ENCODE measurements around the gene LPO.

Gene LPO

GRCh38 chr17:58265271-58265670, 26.9 kb downstream of the LPO start:
- H3K27ac Mint-ChIP-seq = no peak overlapping the region
- peaks cover 59% of the 10 kb centered on the region for H3K27me3 Mint-ChIP-seq
- no peak overlapping the region for H3K4me3 Mint-ChIP-seq

GRCh38 chr17:58265902-58266875, 27.8 kb downstream of the LPO start:
- H3K4me3 Mint-ChIP-seq = no peak overlapping the region
- H3K9me3 Mint-ChIP-seq = no peaks in the 10 kb centered on the region
- no peak overlapping the region for H3K27ac Mint-ChIP-seq
- H3K27me3 Mint-ChIP-seq = peaks cover 50% of the 10 kb centered on the region
- H3K36me3 Mint-ChIP-seq (ENCODE audit: low read depth) = no peaks in the 10 kb centered on the region
- H3K4me1 Mint-ChIP-seq (ENCODE audit: low read depth) = no peaks in the 10 kb centered on the region

More at GRCh38 chr17:58265271-58265670, 26.9 kb downstream of the LPO start:
- H3K4me1 Mint-ChIP-seq (ENCODE audit: low read depth) = no peaks in the 10 kb centered on the region
- H3K9me3 Mint-ChIP-seq = no peaks in the 10 kb centered on the region
- H3K36me3 Mint-ChIP-seq (ENCODE audit: low read depth) = no peaks in the 10 kb centered on the region

GRCh38 chr17:58267347-58268324, 29.3 kb downstream of the LPO start:
- peaks cover 39% of the 10 kb centered on the region for H3K27me3 Mint-ChIP-seq

GRCh38 chr17:58268326-58268725, 29.9 kb downstream of the LPO start:
- H3K36me3 Mint-ChIP-seq (ENCODE audit: low read depth) = no peaks in the 10 kb centered on the region
- no peaks in the 10 kb centered on the region for H3K4me1 Mint-ChIP-seq (ENCODE audit: low read depth)
- H3K4me3 Mint-ChIP-seq = no peak overlapping the region
- no peak overlapping the region for H3K27ac Mint-ChIP-seq
- no peaks in the 10 kb centered on the region for H3K9me3 Mint-ChIP-seq
- peaks cover 32% of the 10 kb centered on the region for H3K27me3 Mint-ChIP-seq

More at GRCh38 chr17:58267347-58268324, 29.3 kb downstream of the LPO start:
- H3K9me3 Mint-ChIP-seq = no peaks in the 10 kb centered on the region
- H3K27ac Mint-ChIP-seq = no peak overlapping the region
- H3K4me3 Mint-ChIP-seq = no peak overlapping the region
- no peaks in the 10 kb centered on the region for H3K4me1 Mint-ChIP-seq (ENCODE audit: low read depth)
- no peaks in the 10 kb centered on the region for H3K36me3 Mint-ChIP-seq (ENCODE audit: low read depth)

- Mint-ChIP-seq H3K27ac (no peak overlapping the region), H3K27me3 (peaks cover 26% of the 10 kb centered on the region), H3K36me3 (ENCODE audit: low read depth) (no peaks in the 10 kb centered on the region), H3K9me3 (no peaks in the 10 kb centered on the region), H3K4me1 (ENCODE audit: low read depth) (no peaks in the 10 kb centered on the region), H3K4me3 (no peak overlapping the region)
Observed at GRCh38 chr17:58268774-58269556, 30.6 kb downstream of the LPO start.

- no peaks in the 10 kb centered on the region for H3K9me3 Mint-ChIP-seq
- no peak overlapping the region for H3K27ac Mint-ChIP-seq
- peaks cover 18% of the 10 kb centered on the region for H3K27me3 Mint-ChIP-seq
- H3K4me1 Mint-ChIP-seq (ENCODE audit: low read depth) = no peaks in the 10 kb centered on the region
- no peak overlapping the region for H3K4me3 Mint-ChIP-seq
- H3K36me3 Mint-ChIP-seq (ENCODE audit: low read depth) = no peaks in the 10 kb centered on the region
Observed at GRCh38 chr17:58269557-58270291, 31.3 kb downstream of the LPO start.

- Mint-ChIP-seq H3K4me1 (ENCODE audit: low read depth) (no peaks in the 10 kb centered on the region), H3K36me3 (ENCODE audit: low read depth) (no peaks in the 10 kb centered on the region), H3K27ac (no peak overlapping the region), H3K9me3 (no peaks in the 10 kb centered on the region), H3K4me3 (no peak overlapping the region), H3K27me3 (peaks cover 12% of the 10 kb centered on the region)
Observed at GRCh38 chr17:58270476-58271215, 32.3 kb downstream of the LPO start.

- Mint-ChIP-seq H3K27me3 (peaks cover 13% of the 10 kb centered on the region), H3K4me1 (ENCODE audit: low read depth) (no peaks in the 10 kb centered on the region), H3K27ac (no peak overlapping the region), H3K36me3 (ENCODE audit: low read depth) (no peaks in the 10 kb centered on the region), H3K9me3 (no peaks in the 10 kb centered on the region), H3K4me3 (no peak overlapping the region)
Observed at GRCh38 chr17:58271216-58271931, 33.0 kb downstream of the LPO start.

- H3K4me3 Mint-ChIP-seq = no peak overlapping the region
- H3K27me3 Mint-ChIP-seq = peaks cover 4% of the 10 kb centered on the region
- H3K9me3 Mint-ChIP-seq = no peaks in the 10 kb centered on the region
- H3K27ac Mint-ChIP-seq = no peak overlapping the region
- no peaks in the 10 kb centered on the region for H3K36me3 Mint-ChIP-seq (ENCODE audit: low read depth)
- H3K4me1 Mint-ChIP-seq (ENCODE audit: low read depth) = no peaks in the 10 kb centered on the region
Observed at GRCh38 chr17:58272367-58273280, 34.2 kb downstream of the LPO start.

GRCh38 chr17:58273453-58274104, 35.2 kb downstream of the LPO start:
- H3K9me3 Mint-ChIP-seq = no peaks in the 10 kb centered on the region
- H3K27ac Mint-ChIP-seq = no peak overlapping the region
- no peaks in the 10 kb centered on the region for H3K36me3 Mint-ChIP-seq (ENCODE audit: low read depth)
- peaks cover 6% of the 10 kb centered on the region for H3K27me3 Mint-ChIP-seq
- no peaks in the 10 kb centered on the region for H3K4me1 Mint-ChIP-seq (ENCODE audit: low read depth)
- H3K4me3 Mint-ChIP-seq = no peak overlapping the region

- H3K4me1 Mint-ChIP-seq (ENCODE audit: low read depth) = no peaks in the 10 kb centered on the region
- no peak overlapping the region for H3K4me3 Mint-ChIP-seq
- H3K27ac Mint-ChIP-seq = no peak overlapping the region
- no peaks in the 10 kb centered on the region for H3K36me3 Mint-ChIP-seq (ENCODE audit: low read depth)
- H3K27me3 Mint-ChIP-seq = peaks cover 11% of the 10 kb centered on the region
- H3K9me3 Mint-ChIP-seq = no peaks in the 10 kb centered on the region
Observed at GRCh38 chr17:58275417-58275816, 37.0 kb downstream of the LPO start.

- H3K9me3 Mint-ChIP-seq = no peaks in the 10 kb centered on the region
- no peak overlapping the region for H3K27ac Mint-ChIP-seq
- no peaks in the 10 kb centered on the region for H3K4me1 Mint-ChIP-seq (ENCODE audit: low read depth)
- no peak overlapping the region for H3K4me3 Mint-ChIP-seq
- peaks cover 14% of the 10 kb centered on the region for H3K27me3 Mint-ChIP-seq
- H3K36me3 Mint-ChIP-seq (ENCODE audit: low read depth) = no peaks in the 10 kb centered on the region
Observed at GRCh38 chr17:58276423-58276822, 38.0 kb downstream of the LPO start.
